Activated CD8-positive, alpha-beta memory T cell treated with anti-CD3 and anti-CD28 coated beads, Interleukin-2, amount 50 U/mL, for 1 hour (primary cell): ENCODE measurements around the gene DMBX1.

Experiments
- DNase-seq: peaks from one replicate; pipeline ENCODE4 v3.0.0-alpha.2; 2020; ENCODE audit errors: extremely low read depth

DMBX1 gene

GRCh38 chr1:46483589-46483988 is 6.0 kb upstream of the DMBX1 start:
- DNase-seq = no peak

- no peak for DNase-seq
Observed at GRCh38 chr1:46484783-46485490, 4.7 kb upstream of the DMBX1 start.

- no peak for DNase-seq
Observed at GRCh38 chr1:46485564-46486431, 3.8 kb upstream of the DMBX1 start.

DNA sequence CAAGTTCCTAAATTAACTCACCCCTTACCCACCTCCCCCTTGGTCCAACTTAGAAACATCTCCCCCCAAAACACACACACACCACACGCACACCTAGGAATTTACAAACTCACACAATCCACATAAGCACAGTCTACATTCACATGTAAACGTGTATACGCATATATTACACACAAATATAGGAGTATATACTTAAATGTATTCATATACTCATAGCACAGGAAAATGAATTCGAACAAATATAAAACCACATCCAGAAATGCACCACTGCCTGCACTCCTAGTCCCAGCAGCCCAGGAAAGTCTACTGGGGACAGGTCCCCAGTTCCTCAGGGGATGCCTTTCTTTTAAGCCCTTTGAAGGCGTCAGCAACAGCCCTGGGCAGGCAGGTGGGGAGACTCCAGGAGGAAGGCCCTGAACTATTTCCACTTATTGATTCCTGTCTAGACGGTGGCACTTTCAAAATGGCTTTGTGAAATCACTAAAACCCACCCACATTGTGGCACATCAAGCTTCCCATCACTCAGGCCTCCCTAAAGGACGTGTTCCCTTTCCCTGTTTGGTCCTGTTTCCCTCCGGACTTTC is 3.1 kb upstream of the DMBX1 start:
- no peak for DNase-seq

GRCh38 chr1:46487818-46488218 is 1.8 kb upstream of the DMBX1 start:
- no peak for DNase-seq

DNA sequence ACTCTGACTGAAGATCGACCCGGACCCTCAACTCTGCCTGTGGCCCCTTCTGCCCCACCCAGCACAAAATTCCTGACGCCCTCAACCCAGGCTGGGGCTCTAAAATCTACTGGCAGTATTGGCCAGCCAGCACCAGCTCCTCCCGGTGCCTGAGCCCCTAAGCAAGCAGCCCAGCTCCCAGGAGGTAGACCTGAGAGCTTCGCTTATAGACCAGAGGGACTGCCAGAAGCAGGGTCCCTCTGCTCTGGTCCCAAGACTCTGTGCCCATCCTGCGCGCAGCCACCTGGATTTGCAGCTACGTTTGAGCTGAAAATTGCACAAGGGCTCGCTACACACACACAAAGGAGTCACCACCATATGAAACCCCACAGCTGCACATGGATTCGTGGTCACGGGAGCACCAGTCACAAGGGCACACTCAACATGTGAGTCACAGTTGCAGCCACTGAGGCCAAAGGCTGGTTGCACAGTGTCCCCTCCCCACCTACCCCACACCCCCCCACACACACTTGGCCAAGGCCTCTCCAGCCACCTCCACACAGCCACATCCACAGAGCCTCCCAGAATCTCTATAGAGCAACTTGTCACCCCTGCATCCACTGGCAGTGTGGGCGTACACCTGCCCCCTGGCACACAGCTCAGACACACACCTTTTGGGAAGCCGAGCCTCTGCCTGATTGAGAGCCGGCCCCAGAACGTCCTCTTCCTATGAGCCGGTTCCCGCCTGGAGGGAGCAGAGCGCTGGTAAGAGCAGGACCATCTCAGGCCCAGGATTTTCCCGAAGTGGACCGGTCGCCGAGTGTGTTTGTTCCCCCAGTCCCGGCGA is 1.1 kb upstream of the DMBX1 start:
- no peak for DNase-seq

DNA sequence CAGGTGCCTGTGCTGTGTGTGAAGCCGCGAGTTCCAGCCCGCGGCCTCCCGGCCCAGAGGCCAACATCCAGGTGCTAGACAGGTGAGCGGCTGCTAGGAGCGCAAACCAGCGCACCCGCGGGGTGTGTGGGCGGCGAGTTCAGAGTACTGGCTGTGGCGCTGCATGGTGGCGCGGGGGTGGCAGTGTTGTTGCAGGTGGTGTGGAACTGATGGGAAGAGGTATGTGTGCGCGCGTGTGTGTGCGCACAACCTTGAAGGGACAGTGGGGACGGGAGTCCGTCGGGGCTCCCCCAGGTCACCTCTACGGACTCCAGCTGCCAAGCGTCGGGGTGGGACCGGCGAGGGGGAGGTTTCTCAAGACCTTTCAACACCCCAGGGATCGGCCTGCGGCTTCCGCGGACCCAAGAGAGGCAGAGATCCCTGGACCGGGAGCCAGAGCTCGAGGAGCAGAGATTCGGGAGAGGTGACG is 433 bp upstream of the DMBX1 start:
- no peak for DNase-seq

DNA sequence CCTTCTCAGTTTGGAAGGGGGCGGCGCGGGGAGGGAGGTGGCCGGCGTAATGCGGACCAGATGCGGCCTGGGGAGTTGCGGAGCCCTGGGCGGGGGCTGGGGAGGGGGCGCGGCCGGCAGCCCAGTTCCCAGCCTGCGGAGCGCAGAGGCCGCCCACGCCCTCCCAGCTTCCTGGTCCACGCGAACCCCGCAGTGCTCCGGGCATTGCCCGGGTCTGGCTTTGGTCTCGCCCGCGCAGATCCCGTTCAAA is 695 bp downstream of the DMBX1 start:
- DNase-seq = no peak

DNA sequence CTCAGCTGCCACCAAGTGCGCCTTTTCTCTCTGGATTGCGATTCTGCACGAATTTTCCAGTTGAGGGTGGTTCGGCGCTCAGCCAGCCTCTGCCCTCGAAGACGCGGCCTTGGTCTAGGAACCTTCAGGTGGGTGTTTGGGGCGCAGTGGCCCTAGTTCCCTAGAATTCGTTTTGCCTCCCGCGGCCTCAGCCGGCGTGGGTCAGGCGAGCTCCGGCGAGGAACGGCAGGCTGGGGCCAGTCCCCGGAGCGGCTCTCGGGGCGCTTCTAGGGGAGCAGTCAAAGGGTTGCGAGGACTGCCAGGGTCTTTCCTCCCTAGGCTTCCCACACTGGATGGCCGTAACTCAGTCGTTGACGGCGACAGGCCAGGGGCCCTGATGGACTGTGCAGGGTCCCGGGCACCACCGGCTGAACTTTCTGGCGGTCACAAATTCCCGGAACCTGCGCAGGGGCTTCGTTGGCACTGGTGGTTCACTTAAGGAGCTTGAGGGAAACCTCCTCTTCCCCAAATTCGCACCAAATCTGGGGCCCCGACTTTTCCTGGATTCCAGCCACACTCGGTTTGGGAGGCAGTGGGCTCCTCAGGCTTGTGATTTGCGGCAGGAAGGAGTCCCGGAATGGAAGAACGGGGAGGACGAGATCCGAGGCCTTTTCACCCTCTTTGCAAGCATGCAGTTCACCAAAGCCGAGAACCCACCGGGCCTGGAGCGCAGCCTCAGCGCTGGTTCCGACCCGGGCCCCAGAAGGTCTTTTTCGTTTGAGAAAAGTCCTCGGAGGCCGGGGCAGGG is 1.2 kb downstream of the DMBX1 start:
- no peak for DNase-seq

- no peak for DNase-seq
Observed at GRCh38 chr1:46491443-46492268, 2.0 kb downstream of the DMBX1 start.

GRCh38 chr1:46492269-46492853 is 2.7 kb downstream of the DMBX1 start:
- no peak for DNase-seq

DNA sequence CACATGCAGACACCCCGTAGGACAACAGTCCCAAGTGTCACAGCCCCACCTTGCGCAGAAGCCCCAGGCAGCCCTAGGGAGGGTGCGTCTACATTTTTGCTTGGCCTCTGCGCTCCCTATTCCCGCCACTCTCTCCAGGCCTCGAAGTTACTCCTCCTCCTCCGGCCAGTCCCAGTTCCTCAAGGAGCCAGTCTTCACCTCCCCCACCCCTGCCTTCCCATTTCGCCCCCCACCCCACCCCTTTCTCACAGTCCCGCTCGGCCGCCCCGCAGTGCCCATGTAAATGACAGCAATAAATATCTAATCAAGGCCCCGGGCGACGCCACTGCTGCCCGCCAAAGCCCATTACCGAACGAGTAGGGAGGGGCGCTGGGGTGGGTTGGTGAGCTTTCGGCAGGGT is 3.2 kb downstream of the DMBX1 start:
- DNase-seq = no peak

GRCh38 chr1:46493316-46494032 is 3.8 kb downstream of the DMBX1 start:
- no peak for DNase-seq

DNA sequence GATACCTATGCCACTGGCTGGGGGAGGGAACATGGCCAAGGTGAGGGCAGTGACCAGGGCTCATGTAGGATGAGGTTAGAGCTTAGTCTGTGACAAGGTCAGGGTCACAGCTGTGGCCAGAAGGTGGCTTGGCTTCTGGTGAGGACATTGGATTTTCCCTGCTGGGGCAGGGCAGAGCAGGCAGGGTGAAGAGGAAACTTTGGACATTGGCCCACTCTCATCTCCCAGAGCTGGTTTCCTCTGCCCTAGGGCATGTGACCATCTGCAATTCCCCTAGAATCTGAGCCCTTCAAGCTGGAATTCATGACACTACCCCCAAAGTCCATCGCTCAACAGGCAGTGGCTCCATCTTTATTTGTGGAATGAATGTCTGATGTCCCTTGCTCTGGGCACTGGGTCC is 5.3 kb downstream of the DMBX1 start:
- DNase-seq = no peak

DNA sequence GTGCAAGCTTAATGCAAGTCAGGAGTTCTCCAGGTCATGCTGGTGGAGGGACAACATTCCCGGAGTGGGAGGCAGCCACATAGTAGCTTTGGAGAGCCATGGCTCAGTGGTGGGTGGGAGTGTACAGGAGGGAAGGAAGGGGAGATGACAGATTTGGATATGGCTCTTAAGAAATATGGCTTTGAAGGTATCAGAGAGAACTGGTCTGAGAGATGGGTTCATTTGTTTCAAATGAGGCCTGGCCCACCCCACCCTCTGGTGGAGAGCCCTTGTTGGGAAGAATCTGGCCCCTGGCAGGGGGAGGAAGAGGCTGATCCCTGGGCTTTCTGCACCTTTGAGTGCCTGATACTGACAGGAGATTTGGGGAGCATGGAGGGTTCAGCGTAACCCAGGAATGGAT is 6.1 kb downstream of the DMBX1 start:
- no peak for DNase-seq

DNA sequence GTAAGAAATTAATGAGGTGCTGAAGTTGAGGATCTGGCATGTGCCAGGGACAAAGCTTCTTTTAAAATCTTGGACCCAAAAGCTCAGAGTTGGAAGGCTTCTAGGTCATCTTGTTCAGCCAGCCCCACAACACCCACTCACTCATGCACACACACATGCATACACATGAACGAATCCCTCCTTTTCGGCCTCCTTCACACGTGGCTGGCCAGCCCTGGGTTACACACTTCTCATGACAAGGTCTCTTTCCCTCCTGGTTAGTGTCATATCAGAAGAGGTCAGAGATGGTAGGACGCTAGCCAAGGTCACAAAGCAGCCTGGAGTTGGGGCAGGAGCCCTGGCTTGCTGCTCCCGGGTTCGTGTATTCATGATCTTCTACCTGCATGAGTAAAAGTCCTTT is 6.9 kb downstream of the DMBX1 start:
- no peak for DNase-seq

- no peak for DNase-seq
Observed at GRCh38 chr1:46497020-46497419, 7.4 kb downstream of the DMBX1 start.

DNA sequence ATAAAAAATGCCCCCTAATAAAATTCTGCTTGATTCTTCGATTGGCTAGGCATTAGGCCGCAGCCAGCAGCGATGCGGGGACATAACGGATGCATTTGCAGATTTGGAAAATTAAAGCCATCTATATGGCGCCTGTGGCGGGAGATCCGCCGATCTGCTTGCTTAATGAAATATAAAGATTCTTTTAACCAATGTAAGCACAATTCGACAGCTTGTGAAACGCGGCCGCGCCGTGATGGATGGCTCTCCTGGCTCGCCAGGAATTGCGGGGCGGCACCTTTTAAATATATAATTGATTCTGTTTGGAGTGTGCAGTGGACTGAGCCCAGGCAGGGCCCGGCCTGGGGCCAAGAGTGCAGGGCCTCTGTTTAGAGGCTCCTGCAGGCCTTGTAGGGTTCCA is 8.0 kb downstream of the DMBX1 start:
- no peak for DNase-seq

DNA sequence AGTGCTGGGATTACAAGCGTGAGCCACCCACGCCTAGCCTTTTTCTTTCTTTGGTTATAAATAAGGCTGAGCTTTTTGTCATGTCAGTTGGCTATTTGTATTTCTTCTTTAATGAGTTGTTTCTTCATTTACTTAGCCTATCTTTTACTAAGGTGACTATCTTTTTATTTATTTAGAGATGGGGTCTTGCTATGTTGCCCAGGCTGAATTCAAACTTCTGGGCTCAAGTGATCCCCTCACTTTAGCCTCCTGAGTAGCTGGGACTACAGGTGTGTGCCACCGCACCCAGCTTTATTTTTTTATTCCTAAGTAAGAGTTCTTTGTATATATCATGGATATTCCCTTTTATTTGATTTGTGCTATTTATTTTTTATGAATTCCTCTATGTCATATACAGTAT is 11.9 kb downstream of the DMBX1 start:
- DNase-seq = no peak

DNA sequence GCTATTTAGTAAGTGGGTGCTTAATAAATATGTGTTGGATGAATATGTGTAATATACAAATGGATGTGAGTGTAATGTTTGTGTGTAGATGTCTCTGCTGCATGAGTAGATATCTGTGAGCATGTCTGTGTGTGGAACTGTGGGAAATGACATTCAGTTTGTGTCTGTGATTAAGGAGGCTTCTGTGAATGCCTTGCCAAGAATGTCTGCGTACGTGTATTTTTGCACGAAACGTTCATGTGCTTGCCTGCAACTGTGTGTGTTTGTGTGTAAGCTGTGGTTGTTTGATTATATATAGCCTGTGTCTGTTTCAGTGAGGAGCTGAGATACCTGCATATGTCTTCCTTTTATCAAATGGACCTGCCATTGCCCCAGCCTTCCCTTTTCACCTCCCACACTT is 13.8 kb downstream of the DMBX1 start:
- no peak for DNase-seq
